K562 (cell line): ENCODE results near the gene LMNTD2. TPM values are rescaled to one million over a fixed set of nuclear protein-coding genes. Genes with fewer than 3 reads are reported as not detected.
A peak's percentile ranks its signal among the peaks of the same experiment; 100 is the strongest.

Experiments
- CREBBP ChIP-seq: IDR thresholded peaks from one replicate; pipeline ENCODE4 v1.6.1; 2012; ENCODE audit warnings: low read depth, mild to moderate bottlenecking, control low read depth, inconsistent platforms, low read length
- DNMT1 ChIP-seq: fragments of 450-650 bp; IDR thresholded peaks from 2 replicates; pipeline ENCODE4 v1.6.1; 2016; ENCODE audit warnings: antibody characterized with exemption, mild to moderate bottlenecking
- ESRRA ChIP-seq: fragments of 450-650 bp; IDR thresholded peaks from 2 replicates; pipeline ENCODE4 v1.6.1; 2014; ENCODE audit warnings: low read depth, mild to moderate bottlenecking, moderate library complexity, borderline replicate concordance
- GATAD2B ChIP-seq: fragments of 450-650 bp; IDR thresholded peaks from 2 replicates; pipeline ENCODE4 v1.6.1; 2017; ENCODE audit warnings: mild to moderate bottlenecking, borderline replicate concordance
- MCM2 ChIP-seq: fragments of 450-650 bp; IDR thresholded peaks from 2 replicates; pipeline ENCODE4 v1.6.1; 2017; ENCODE audit warnings: low read depth, mild to moderate bottlenecking
- NFIX ChIP-seq: fragments of 250-450 bp; sonication (Bioruptor Pico); IDR thresholded peaks from 2 replicates; pipeline ENCODE4 v1.4.0; 2020; ENCODE audit warnings: low read depth, mild to moderate bottlenecking, moderate library complexity
- PHF21A ChIP-seq: fragments of 450-650 bp; IDR thresholded peaks from 2 replicates; pipeline ENCODE4 v1.6.1; 2017; ENCODE audit warnings: low read depth, borderline replicate concordance
- PYGO2 ChIP-seq: fragments of 450-650 bp; IDR thresholded peaks from 2 replicates; pipeline ENCODE4 v1.6.1; 2016; ENCODE audit warnings: mild to moderate bottlenecking, missing genetic modification characterization, moderate library complexity, missing compliant biosample characterization
- RFX1 ChIP-seq: fragments of 450-650 bp; IDR thresholded peaks from 2 replicates; pipeline ENCODE4 v1.6.1; 2016; ENCODE audit warnings: mild to moderate bottlenecking, moderate library complexity
- RHOXF2B ChIP-seq: fragments of 250-450 bp; sonication (Bioruptor Pico); conservative IDR thresholded peaks from 2 replicates; pipeline ENCODE4 v1.5.1; 2021
- SAP30 ChIP-seq: fragments of 200-600 bp; sonication (generic); IDR thresholded peaks from 2 replicates; pipeline ENCODE4 v1.6.1; 2012; ENCODE audit warnings: borderline replicate concordance, low read depth, mild to moderate bottlenecking, moderate library complexity, low read length, control low read depth, inconsistent platforms; ENCODE audit not compliant: insufficient read depth, poor library complexity, severe bottlenecking
- SETDB1 ChIP-seq: IDR thresholded peaks from one replicate; pipeline ENCODE4 v1.6.1; 2012; ENCODE audit warnings: low read length, control low read depth, inconsistent platforms
- SRSF7 ChIP-seq: fragments of 200-400 bp; formaldehyde crosslinking; optimal IDR thresholded peaks from 2 replicates; pipeline ENCODE3; 2017; ENCODE audit warnings: mild to moderate bottlenecking, low read depth, low read length
- TAF9B ChIP-seq: fragments of 450-650 bp; IDR thresholded peaks from 2 replicates; pipeline ENCODE4 v1.6.1; 2018; ENCODE audit warnings: mild to moderate bottlenecking; ENCODE audit not compliant: partially characterized antibody
- TEAD2 ChIP-seq: fragments of 450-650 bp; IDR thresholded peaks from 2 replicates; pipeline ENCODE4 v1.6.1; 2016; ENCODE audit warnings: missing genetic modification characterization, control low read depth, missing compliant biosample characterization
- ZKSCAN8 ChIP-seq: fragments of 200-800 bp; sonication (Bioruptor generic); IDR thresholded peaks from 2 replicates; pipeline ENCODE4 v1.6.1; 2016; ENCODE audit warnings: missing genetic modification characterization, missing compliant biosample characterization
- ZNF12 ChIP-seq: sonication (generic); formaldehyde crosslinking; IDR thresholded peaks from 2 replicates; pipeline ENCODE4 v1.4.0; 2020; ENCODE audit warnings: mild to moderate bottlenecking, missing genetic modification reagents
- ZNF217 ChIP-seq: sonication (generic); formaldehyde crosslinking; IDR thresholded peaks from 2 replicates; pipeline ENCODE4 v1.8.0; 2022; ENCODE audit warnings: mild to moderate bottlenecking, missing genetic modification reagents
- ZNF263 ChIP-seq: sonication (generic); formaldehyde crosslinking; IDR thresholded peaks from 2 replicates; pipeline ENCODE4 v1.8.0; 2022; ENCODE audit warnings: mild to moderate bottlenecking, missing genetic modification reagents, borderline replicate concordance
- ZNF384 ChIP-seq: IDR thresholded peaks from 2 replicates; pipeline ENCODE4 v1.6.1; 2012; ENCODE audit warnings: low read depth, low read length, improper control_type of control experiment
- ZNF583 ChIP-seq: fragments of 250-450 bp; sonication (Bioruptor Pico); IDR thresholded peaks from 2 replicates; pipeline ENCODE4 v1.4.0; 2020
- polyA plus RNA-seq, 8 experiments: library from polyadenylated mRNA; depleted of rRNA in 4 of 8; stranded (reverse) in 5 of 8; unstranded in 3 of 8; fragments of >200 nt; fragmentation: Nextera tagmentation in 2 of 8; fragmentation: Illumina TruSeq in 1 of 8; extraction: Ambion mirVana in 2 of 8; extraction: Trizol in 1 of 8; gene quantifications; 2 replicates each; pipeline versions ENCODE4 v1.2.1 to v1.2.3, GENCODE V29; 2011 to 2014; ENCODE audit warnings: inconsistent platforms in 1 of 8, missing spikeins in 1 of 8
- total RNA-seq, 7 experiments: library from RNA; depleted of rRNA in 6 of 7; stranded (reverse); fragments of >200 nt in 6 of 7; fragmentation: Illumina TruSeq in 2 of 7; extraction: Trizol in 2 of 7; gene quantifications; 2 replicates each; pipeline versions ENCODE4 v1.2.1 to v1.2.3, GENCODE V29; 2011 to 2021; ENCODE audit warnings: low replicate concordance in 1 of 7
- TF ChIP-seq, protein P1 (sequence below): sonication (generic); formaldehyde crosslinking; IDR thresholded peaks from 2 replicates; pipeline ENCODE4 v1.8.1; 2022; ENCODE audit warnings: missing genetic modification reagents
- TF ChIP-seq, protein P2 (sequence below): fragments of 250-450 bp; sonication (Bioruptor Pico); IDR thresholded peaks from 2 replicates; pipeline ENCODE4 v1.5.0; 2021; ENCODE audit warnings: mild to moderate bottlenecking, borderline replicate concordance
- TF ChIP-seq, protein P3 (sequence below): fragments of 150-350 bp; conservative IDR thresholded peaks from 2 replicates; pipeline ENCODE4 v1.6.1; 2014; ENCODE audit warnings: low read length

The LMNTD2 gene
- total and polyA plus RNA-seq, 9 of the 15 experiments (the other 6 are each of a cell fraction or from before 2014, with no cell fraction given) = 0.48 to 4.2 (median 1.5) TPM; not detected in 3

DNA sequence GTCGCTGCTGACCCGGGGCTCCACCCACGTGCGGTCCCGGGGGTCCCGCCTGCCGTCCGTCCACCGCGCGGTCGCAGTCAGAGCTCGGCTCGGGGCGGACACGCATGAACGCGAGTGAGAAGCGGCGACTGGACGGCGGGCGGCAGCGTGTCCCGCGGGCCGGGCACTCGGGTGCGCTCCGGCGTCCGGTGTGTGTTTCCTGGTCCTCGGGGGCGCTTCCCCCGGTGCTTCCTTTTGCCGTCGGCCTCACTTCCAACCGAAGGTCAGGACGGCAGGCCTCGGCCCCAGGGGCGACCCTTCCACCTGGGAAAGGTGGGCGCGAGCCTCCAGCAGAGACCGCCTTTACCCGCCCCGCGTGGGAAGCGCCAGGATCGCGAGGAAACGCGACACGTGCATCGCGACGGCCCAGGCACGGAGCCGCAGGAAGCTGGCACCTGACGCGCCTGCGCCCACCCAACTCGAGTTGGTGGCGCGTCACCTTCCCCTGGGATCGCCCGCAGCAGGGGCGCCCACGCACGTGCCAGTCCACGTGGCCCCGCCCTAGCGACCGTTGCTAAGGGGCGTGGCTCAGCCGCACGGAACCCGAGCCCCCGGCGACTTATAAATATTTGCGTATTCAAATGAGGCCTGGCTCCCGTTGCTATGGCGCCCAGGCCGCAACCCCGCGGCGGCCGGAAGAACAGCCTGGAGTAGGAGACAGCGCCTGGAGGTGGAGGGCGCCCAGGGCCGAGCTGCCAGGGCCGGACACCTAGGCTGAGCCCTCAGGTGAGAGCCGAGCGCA lies 23.5 kb downstream of the LMNTD2 start, which contains the start of gene LRRC56 (continued):
- TF ChIP-seq, protein P1, sequence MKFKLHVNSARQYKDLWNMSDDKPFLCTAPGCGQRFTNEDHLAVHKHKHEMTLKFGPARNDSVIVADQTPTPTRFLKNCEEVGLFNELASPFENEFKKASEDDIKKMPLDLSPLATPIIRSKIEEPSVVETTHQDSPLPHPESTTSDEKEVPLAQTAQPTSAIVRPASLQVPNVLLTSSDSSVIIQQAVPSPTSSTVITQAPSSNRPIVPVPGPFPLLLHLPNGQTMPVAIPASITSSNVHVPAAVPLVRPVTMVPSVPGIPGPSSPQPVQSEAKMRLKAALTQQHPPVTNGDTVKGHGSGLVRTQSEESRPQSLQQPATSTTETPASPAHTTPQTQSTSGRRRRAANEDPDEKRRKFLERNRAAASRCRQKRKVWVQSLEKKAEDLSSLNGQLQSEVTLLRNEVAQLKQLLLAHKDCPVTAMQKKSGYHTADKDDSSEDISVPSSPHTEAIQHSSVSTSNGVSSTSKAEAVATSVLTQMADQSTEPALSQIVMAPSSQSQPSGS (CRISPR knock-in tag) = no peak
- TF ChIP-seq CREBBP = no peak
- TF ChIP-seq, protein P2, sequence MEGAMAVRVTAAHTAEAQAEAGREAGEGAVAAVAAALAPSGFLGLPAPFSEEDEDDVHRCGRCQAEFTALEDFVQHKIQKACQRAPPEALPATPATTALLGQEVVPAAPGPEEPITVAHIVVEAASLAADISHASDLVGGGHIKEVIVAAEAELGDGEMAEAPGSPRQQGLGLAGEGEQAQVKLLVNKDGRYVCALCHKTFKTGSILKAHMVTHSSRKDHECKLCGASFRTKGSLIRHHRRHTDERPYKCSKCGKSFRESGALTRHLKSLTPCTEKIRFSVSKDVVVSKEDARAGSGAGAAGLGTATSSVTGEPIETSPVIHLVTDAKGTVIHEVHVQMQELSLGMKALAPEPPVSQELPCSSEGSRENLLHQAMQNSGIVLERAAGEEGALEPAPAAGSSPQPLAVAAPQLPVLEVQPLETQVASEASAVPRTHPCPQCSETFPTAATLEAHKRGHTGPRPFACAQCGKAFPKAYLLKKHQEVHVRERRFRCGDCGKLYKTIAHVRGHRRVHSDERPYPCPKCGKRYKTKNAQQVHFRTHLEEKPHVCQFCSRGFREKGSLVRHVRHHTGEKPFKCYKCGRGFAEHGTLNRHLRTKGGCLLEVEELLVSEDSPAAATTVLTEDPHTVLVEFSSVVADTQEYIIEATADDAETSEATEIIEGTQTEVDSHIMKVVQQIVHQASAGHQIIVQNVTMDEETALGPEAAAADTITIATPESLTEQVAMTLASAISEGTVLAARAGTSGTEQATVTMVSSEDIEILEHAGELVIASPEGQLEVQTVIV (CRISPR knock-in tag) = no peak
- TF ChIP-seq RHOXF2B (CRISPR knock-in tag) = no peak
- TF ChIP-seq ZNF263 (CRISPR knock-in tag) = no peak
- peak; percentile 99 for TF ChIP-seq RFX1
- no peak for TF ChIP-seq PHF21A
- no peak for TF ChIP-seq ZKSCAN8 (CRISPR knock-in tag)
- no peak for TF ChIP-seq NFIX (CRISPR knock-in tag)
- TF ChIP-seq ESRRA = 0 out of 2 replicates have a peak, but pooled peaks have one; percentile 26
- no peak for TF ChIP-seq TAF9B
- no peak for TF ChIP-seq SRSF7
- TF ChIP-seq ZNF217 (CRISPR knock-in tag) = no peak
- TF ChIP-seq ZNF384 = no peak
- TF ChIP-seq ZNF12 = no peak
- no peak for TF ChIP-seq SETDB1
- TF ChIP-seq, protein P3, sequence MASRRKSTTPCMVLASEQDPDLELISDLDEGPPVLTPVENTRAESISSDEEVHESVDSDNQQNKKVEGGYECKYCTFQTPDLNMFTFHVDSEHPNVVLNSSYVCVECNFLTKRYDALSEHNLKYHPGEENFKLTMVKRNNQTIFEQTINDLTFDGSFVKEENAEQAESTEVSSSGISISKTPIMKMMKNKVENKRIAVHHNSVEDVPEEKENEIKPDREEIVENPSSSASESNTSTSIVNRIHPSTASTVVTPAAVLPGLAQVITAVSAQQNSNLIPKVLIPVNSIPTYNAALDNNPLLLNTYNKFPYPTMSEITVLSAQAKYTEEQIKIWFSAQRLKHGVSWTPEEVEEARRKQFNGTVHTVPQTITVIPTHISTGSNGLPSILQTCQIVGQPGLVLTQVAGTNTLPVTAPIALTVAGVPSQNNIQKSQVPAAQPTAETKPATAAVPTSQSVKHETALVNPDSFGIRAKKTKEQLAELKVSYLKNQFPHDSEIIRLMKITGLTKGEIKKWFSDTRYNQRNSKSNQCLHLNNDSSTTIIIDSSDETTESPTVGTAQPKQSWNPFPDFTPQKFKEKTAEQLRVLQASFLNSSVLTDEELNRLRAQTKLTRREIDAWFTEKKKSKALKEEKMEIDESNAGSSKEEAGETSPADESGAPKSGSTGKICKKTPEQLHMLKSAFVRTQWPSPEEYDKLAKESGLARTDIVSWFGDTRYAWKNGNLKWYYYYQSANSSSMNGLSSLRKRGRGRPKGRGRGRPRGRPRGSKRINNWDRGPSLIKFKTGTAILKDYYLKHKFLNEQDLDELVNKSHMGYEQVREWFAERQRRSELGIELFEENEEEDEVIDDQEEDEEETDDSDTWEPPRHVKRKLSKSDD = 0 out of 2 replicates have a peak, but pooled peaks have one; percentile 34
- no peak for TF ChIP-seq DNMT1
- TF ChIP-seq TEAD2 (tag) = no peak
- TF ChIP-seq PYGO2 = no peak
- no peak for TF ChIP-seq MCM2
- peak; percentile 84 for TF ChIP-seq GATAD2B
- TF ChIP-seq ZNF583 (CRISPR knock-in tag) = no peak
- no peak for TF ChIP-seq SAP30
